Testis (tissue), 2 donors: Measurements from ENCODE around the gene MAMSTR.

ENCODE experiments used
- POLR2A ChIP-seq: fragments of 450-650 bp; IDR thresholded peaks from one replicate; pipeline ENCODE4 v1.6.1; 2017; ENCODE audit warnings: antibody characterized with exemption, mild to moderate bottlenecking, moderate library complexity
- TF ChIP-seq, protein P1 (sequence below), 3 experiments: fragments of 450-650 bp in 2 of 3; fragments of 200-600 bp in 1 of 3; sonication (generic) in 1 of 3; IDR thresholded peaks; one replicate each; pipeline ENCODE4 v1.5.1; 2016 to 2019; ENCODE audit warnings: antibody characterized with exemption in 3 of 3, mild to moderate bottlenecking in 2 of 3, moderate library complexity in 1 of 3

DNA sequence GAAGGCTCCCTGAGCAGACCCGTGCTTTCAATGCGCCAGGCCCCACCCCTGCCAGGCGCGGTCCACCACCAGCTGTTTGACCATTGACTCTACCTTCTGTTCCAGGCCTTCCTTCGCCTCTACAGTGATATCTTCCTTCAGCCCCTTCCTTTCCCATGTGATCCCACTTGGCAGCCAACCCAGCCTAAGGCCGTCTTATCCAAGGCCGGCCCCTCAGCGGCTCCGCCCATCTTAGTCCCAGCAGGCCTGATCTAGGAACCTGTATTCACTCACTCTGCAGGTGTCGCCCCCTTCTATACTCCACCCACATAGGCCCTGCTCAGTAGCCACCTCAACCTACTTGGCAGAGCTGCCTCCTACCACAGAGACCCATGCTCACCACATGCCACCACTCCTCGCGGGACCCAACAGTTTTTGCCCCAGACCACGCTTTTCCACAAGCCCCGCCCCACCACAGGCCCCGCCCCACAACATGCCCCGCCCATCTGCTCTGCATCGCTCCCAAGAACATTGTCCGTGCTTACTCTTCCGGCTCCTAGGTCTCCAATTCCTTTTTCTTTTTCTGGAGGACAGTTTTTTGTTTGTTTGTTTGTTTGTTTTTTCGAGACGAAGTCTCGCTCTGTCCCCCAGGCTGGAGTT, 18.0 kb upstream of the MAMSTR start:
- TF ChIP-seq, protein P1, sequence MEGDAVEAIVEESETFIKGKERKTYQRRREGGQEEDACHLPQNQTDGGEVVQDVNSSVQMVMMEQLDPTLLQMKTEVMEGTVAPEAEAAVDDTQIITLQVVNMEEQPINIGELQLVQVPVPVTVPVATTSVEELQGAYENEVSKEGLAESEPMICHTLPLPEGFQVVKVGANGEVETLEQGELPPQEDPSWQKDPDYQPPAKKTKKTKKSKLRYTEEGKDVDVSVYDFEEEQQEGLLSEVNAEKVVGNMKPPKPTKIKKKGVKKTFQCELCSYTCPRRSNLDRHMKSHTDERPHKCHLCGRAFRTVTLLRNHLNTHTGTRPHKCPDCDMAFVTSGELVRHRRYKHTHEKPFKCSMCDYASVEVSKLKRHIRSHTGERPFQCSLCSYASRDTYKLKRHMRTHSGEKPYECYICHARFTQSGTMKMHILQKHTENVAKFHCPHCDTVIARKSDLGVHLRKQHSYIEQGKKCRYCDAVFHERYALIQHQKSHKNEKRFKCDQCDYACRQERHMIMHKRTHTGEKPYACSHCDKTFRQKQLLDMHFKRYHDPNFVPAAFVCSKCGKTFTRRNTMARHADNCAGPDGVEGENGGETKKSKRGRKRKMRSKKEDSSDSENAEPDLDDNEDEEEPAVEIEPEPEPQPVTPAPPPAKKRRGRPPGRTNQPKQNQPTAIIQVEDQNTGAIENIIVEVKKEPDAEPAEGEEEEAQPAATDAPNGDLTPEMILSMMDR (IDR thresholded peaks at IDR 0.05), result no peak
- TF ChIP-seq POLR2A, result no peak
